Mammary epithelial cell (primary cell): Measurements from ENCODE around the gene ATP11A.

ENCODE experiments used
- CTCF ChIP-seq, 2 donors: IDR thresholded peaks in 1 of 2; conservative IDR thresholded peaks in 1 of 2; 2 replicates each; pipeline ENCODE4 v1.5.1; 2011 to 2012; ENCODE audit warnings: inconsistent platforms in 2 of 2, low read length in 2 of 2, mild to moderate bottlenecking in 2 of 2, control low read depth in 1 of 2, low read depth in 1 of 2; ENCODE audit not compliant: insufficient read depth in 1 of 2; ENCODE audit errors: extremely low read depth in 1 of 2
- EZH2 ChIP-seq: IDR thresholded peaks from 2 replicates; pipeline ENCODE4 v1.6.1; 2012; ENCODE audit warnings: low read length, inconsistent platforms, borderline replicate concordance

- TF ChIP-seq CTCF (conservative IDR thresholded peaks at IDR 0.05 in 1 of 2, IDR thresholded peaks at IDR 0.05 in 1 of 2; ENCODE audit: extremely low read depth in 1 of 2, insufficient read depth in 1 of 2, low read depth in 1 of 2, low read length in 2 of 2) (no peak), EZH2 (no peak)
These were observed 156.7 kb downstream of the ATP11A start for GRCh38 chr13:112846411-112847115.
